ENCODE measurements around the gene ZNF664. TPM values are rescaled to one million over a fixed set of nuclear protein-coding genes. Genes with fewer than 3 reads are reported as not detected.
"Not testable (repeated sequence)": the region's sequence is repeated elsewhere in the genome, so short reads cannot be mapped to it uniquely, and the experiment has no call there.

ZNF664 gene
- total and polyA plus RNA-seq, 12 donors: 36.9 to 94.6 (median 76.9) TPM

GRCh38 chr12:123944696-123945095, 28.3 kb upstream of the ZNF664 start:
- Histone ChIP-seq H3K27ac (no peak overlapping the region), H3K9me3 (peaks cover 0 to 12% (median 0%) of the 10 kb centered on the region in 11 donors), H3K4me1 (peaks cover 3 to 46% (median 24%) of the 10 kb centered on the region in 9 donors), H3K36me3 (peaks cover 3 to 65% (median 28%) of the 10 kb centered on the region in 9 donors), H3K4me3 (no peak overlapping the region), H3K27me3 (no peaks in the 10 kb centered on the region)
- intact Hi-C loops (cut with DNase I): no loop called here
- no peak for DNase-seq
- no peak for ATAC-seq
- no peak for TF ChIP-seq CTCF (IDR thresholded peaks at IDR 0.05)
- WGBS, 2 donors: 87 to 93% methylated on average over 10 of the region's 10 CpGs

GRCh38 chr12:123945287-123946151, 27.5 kb upstream of the ZNF664 start:
- no peak for ATAC-seq
- Histone ChIP-seq H3K4me3 (no peak overlapping the region), H3K4me1 (peaks cover 7 to 55% (median 32%) of the 10 kb centered on the region in 9 donors), H3K27me3 (no peaks in the 10 kb centered on the region), H3K27ac (no peak overlapping the region), H3K36me3 (peaks cover 2 to 57% (median 28%) of the 10 kb centered on the region in 9 donors), H3K9me3 (peaks cover 0 to 12% (median 0%) of the 10 kb centered on the region in 11 donors)
- no peak for DNase-seq
- intact Hi-C loops (cut with DNase I): no loop called here
- 88 to 89% methylated on average over 25 of the region's 25 CpGs for WGBS, 2 donors
- TF ChIP-seq CTCF (IDR thresholded peaks at IDR 0.05): no peak

- TF ChIP-seq CTCF (IDR thresholded peaks at IDR 0.05): no peak
- ATAC-seq: peak in 6 of 8 donors; percentile 6 to 37 (median 18)
Observed at GRCh38 chr12:123946152-123946515, 26.9 kb upstream of the ZNF664 start.

GRCh38 chr12:123946516-123947505, 26.2 kb upstream of the ZNF664 start:
- Histone ChIP-seq H3K4me1 (peaks cover 10 to 65% (median 45%) of the 10 kb centered on the region in 9 donors), H3K27ac (peak overlapping the region in 3 of 10 donors; percentile 12 to 48 (median 28)), H3K36me3 (peaks cover 0 to 44% (median 20%) of the 10 kb centered on the region in 9 donors)
- H3K4me3 ChIP-seq; H3K27me3 ChIP-seq; H3K9me3 ChIP-seq; intact Hi-C loops (cut with DNase I): not testable (repeated sequence)
- DNase-seq (peak; percentile 30 to 41), ATAC-seq (peak in 7 of 8 donors; percentile 44 to 85 (median 73))
- WGBS, 2 donors: 82% methylated on average over 26 to 34 of the region's 35 CpGs

More at GRCh38 chr12:123946152-123946515, 26.9 kb upstream of the ZNF664 start:
- Histone ChIP-seq H3K9me3 (peaks cover 0 to 12% (median 0%) of the 10 kb centered on the region in 11 donors), H3K4me3 (no peak overlapping the region), H3K27ac (peak overlapping the region in 2 of 10 donors; percentile 12 to 28), H3K36me3 (peaks cover 0 to 51% (median 26%) of the 10 kb centered on the region in 9 donors), H3K4me1 (peaks cover 7 to 61% (median 38%) of the 10 kb centered on the region in 9 donors), H3K27me3 (no peaks in the 10 kb centered on the region)
- no peak for DNase-seq
- WGBS, 2 donors: 74 to 84% methylated on average over 8 of the region's 8 CpGs
- intact Hi-C loops (cut with DNase I): no loop called here

- H3K27ac ChIP-seq; H3K9me3 ChIP-seq; ATAC-seq; H3K27me3 ChIP-seq; intact Hi-C loops (cut with DNase I); DNase-seq; H3K4me3 ChIP-seq: not testable (repeated sequence)
- Histone ChIP-seq H3K4me1 (peaks cover 14 to 68% (median 52%) of the 10 kb centered on the region in 9 donors), H3K36me3 (peaks cover 0 to 37% (median 13%) of the 10 kb centered on the region in 9 donors)
- WGBS, 2 donors: 83 to 90% methylated on average over 6 of the region's 7 CpGs
Observed at GRCh38 chr12:123947531-123947930, 25.5 kb upstream of the ZNF664 start.

Data from heart right ventricle (tissue), 16 donors.